ENCODE measurements around the gene VSTM2L.

Gene VSTM2L

GRCh38 chr20:37988306-37988954, 85.5 kb downstream of the VSTM2L start:
- DNase-seq (ENCODE audit: low read depth) = no peak

GRCh38 chr20:37989601-37990295, 86.8 kb downstream of the VSTM2L start:
- DNase-seq (ENCODE audit: low read depth) = no peak

- DNase-seq (ENCODE audit: low read depth) = no peak
These were observed 87.7 kb downstream of the VSTM2L start for GRCh38 chr20:37990571-37991151.

GRCh38 chr20:37991157-37991866, 88.4 kb downstream of the VSTM2L start:
- no peak for DNase-seq (ENCODE audit: low read depth)

- DNase-seq (ENCODE audit: low read depth) = no peak
These were observed 89.0 kb downstream of the VSTM2L start for GRCh38 chr20:37991908-37992307.

GRCh38 chr20:37992802-37993409, 90.0 kb downstream of the VSTM2L start:
- no peak for DNase-seq (ENCODE audit: low read depth)

- no peak for DNase-seq (ENCODE audit: low read depth)
These were observed 91.6 kb downstream of the VSTM2L start for GRCh38 chr20:37994512-37994911.
